ENCODE results near the gene CCM2L.

The CCM2L gene

GRCh38 chr20:32034581-32035425 is 24.6 kb downstream of the CCM2L start:
- no peaks in the 10 kb centered on the region for H3K27me3 ChIP-seq (ENCODE audit: low read length)
- no peaks in the 10 kb centered on the region for H3K9me3 ChIP-seq (ENCODE audit: insufficient read depth, low read length)
- peak overlapping the region; percentile 99 for H3K27ac ChIP-seq (ENCODE audit: low read depth, low read length)
- H3K79me2 ChIP-seq (ENCODE audit: insufficient read depth, low read length), result no peaks in the 10 kb centered on the region
- H4K20me1 ChIP-seq (ENCODE audit: low read depth, low read length), result no peaks in the 10 kb centered on the region
- TF ChIP-seq CTCF (IDR thresholded peaks at IDR 0.05; ENCODE audit: insufficient read depth, low read length, poor library complexity, severe bottlenecking) (peak; percentile 94), EZH2phosphoT487 (conservative IDR thresholded peaks at IDR 0.05; ENCODE audit: low read length) (no peak)
- H3F3A ChIP-seq (ENCODE audit: insufficient read depth), result peaks cover 60% of the 10 kb centered on the region
- no peak overlapping the region for H3K4me3 ChIP-seq (ENCODE audit: insufficient read depth, low read length, poor library complexity, severe bottlenecking)
- H3K36me3 ChIP-seq (ENCODE audit: low read length), result no peaks in the 10 kb centered on the region
- peak overlapping the region; percentile 44 for H2AFZ ChIP-seq (ENCODE audit: low read depth, low read length, severe bottlenecking)
- peak overlapping the region; percentile 63 for H3K9ac ChIP-seq (ENCODE audit: low read length)
- peak overlapping the region; percentile 81 for H3K4me2 ChIP-seq (ENCODE audit: low read depth, low read length, poor library complexity, severe bottlenecking)
- no peaks in the 10 kb centered on the region for H3K9me2 ChIP-seq (replicated peaks; ENCODE audit: insufficient read depth, low read length)

GRCh38 chr20:32035426-32035779 is 25.2 kb downstream of the CCM2L start:
- Histone ChIP-seq H3K4me3 (ENCODE audit: insufficient read depth, low read length, poor library complexity, severe bottlenecking) (peak overlapping the region; percentile 26), H3K36me3 (ENCODE audit: low read length) (no peaks in the 10 kb centered on the region), H4K20me1 (ENCODE audit: low read depth, low read length) (no peaks in the 10 kb centered on the region), H3K27ac (ENCODE audit: low read depth, low read length) (peak overlapping the region; percentile 99), H2AFZ (ENCODE audit: low read depth, low read length, severe bottlenecking) (peak overlapping the region; percentile 44), H3K9ac (ENCODE audit: low read length) (peak overlapping the region; percentile 63), H3K4me2 (ENCODE audit: low read depth, low read length, poor library complexity, severe bottlenecking) (peak overlapping the region; percentile 81), H3K79me2 (ENCODE audit: insufficient read depth, low read length) (no peaks in the 10 kb centered on the region), H3F3A (ENCODE audit: insufficient read depth) (peaks cover 65% of the 10 kb centered on the region), H3K9me3 (ENCODE audit: insufficient read depth, low read length) (no peaks in the 10 kb centered on the region), H3K27me3 (ENCODE audit: low read length) (no peaks in the 10 kb centered on the region), H3K9me2 (replicated peaks; ENCODE audit: insufficient read depth, low read length) (no peaks in the 10 kb centered on the region)
- TF ChIP-seq EZH2phosphoT487 (conservative IDR thresholded peaks at IDR 0.05; ENCODE audit: low read length) (no peak), CTCF (IDR thresholded peaks at IDR 0.05; ENCODE audit: insufficient read depth, low read length, poor library complexity, severe bottlenecking) (no peak)

- H3K9me2 ChIP-seq (replicated peaks; ENCODE audit: insufficient read depth, low read length), result no peaks in the 10 kb centered on the region
- no peaks in the 10 kb centered on the region for H3K27me3 ChIP-seq (ENCODE audit: low read length)
- H2AFZ ChIP-seq (ENCODE audit: low read depth, low read length, severe bottlenecking), result peak overlapping the region; percentile 44
- H3K4me3 ChIP-seq (ENCODE audit: insufficient read depth, low read length, poor library complexity, severe bottlenecking), result peak overlapping the region; percentile 26
- H3F3A ChIP-seq (ENCODE audit: insufficient read depth), result peaks cover 72% of the 10 kb centered on the region
- peak overlapping the region; percentile 81 for H3K4me2 ChIP-seq (ENCODE audit: low read depth, low read length, poor library complexity, severe bottlenecking)
- peak overlapping the region; percentile 63 for H3K9ac ChIP-seq (ENCODE audit: low read length)
- H3K27ac ChIP-seq (ENCODE audit: low read depth, low read length), result peak overlapping the region; percentile 99
- no peaks in the 10 kb centered on the region for H4K20me1 ChIP-seq (ENCODE audit: low read depth, low read length)
- H3K9me3 ChIP-seq (ENCODE audit: insufficient read depth, low read length), result no peaks in the 10 kb centered on the region
- TF ChIP-seq CTCF (IDR thresholded peaks at IDR 0.05; ENCODE audit: insufficient read depth, low read length, poor library complexity, severe bottlenecking), result no peak
- no peak for TF ChIP-seq EZH2phosphoT487 (conservative IDR thresholded peaks at IDR 0.05; ENCODE audit: low read length)
- no peaks in the 10 kb centered on the region for H3K79me2 ChIP-seq (ENCODE audit: insufficient read depth, low read length)
- no peaks in the 10 kb centered on the region for H3K36me3 ChIP-seq (ENCODE audit: low read length)
These were observed 26.0 kb downstream of the CCM2L start for GRCh38 chr20:32036252-32036651.
